Kidney tubule cell (primary cell): ENCODE measurements around the gene RGS19.
A peak's percentile ranks its signal among the peaks of the same experiment; 100 is the strongest.

Experiments
- DNase-seq: peaks from one replicate; pipeline ENCODE4 v3.0.0-alpha.2; 2018; ENCODE audit warnings: low spot score

RGS19 gene

DNA sequence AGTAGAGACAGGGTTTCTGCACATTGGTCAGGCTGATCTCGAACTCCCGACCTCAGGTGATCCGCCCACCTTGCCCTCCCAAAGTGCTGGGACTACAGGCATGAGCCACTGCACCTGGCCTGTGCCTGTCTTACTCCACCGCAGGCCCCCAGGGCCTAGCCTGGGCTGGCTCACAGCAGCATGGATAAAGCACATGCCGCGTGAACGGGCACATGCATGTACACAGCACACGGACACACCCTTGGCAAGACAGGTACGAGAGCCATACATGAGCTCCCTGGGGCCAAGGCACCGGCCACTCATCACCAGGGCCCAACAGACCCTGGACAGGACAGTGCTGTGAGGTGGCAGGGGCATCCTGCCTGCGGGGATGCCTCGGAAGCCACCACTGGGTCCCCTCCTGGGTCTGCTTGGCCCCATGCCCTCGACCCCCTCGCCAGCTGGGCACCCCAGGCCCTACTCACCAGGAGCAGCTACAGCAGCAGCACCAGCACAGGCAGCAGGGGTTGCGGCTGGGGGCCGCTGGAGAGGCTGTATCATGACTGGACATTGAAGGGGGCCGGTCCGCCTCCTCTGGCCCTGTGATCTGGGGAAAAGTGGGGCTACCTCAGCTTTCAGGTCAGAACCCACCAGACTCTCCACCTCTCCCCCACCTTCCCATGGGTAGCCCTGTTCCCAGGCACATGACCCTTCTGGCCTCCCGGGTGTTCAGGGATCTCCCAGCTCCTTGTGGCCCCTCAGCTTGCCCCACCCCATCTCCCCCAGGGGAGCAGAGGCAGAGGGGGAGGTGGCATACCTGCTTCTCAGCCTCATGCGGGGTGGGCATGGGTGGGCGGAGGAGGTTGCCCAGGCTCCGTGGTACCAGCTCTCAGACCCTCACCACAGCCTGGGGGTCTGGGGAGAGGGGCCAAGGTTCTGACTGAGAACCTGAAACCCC lies 3.0 kb downstream of the RGS19 start:
- no peak for DNase-seq

DNA sequence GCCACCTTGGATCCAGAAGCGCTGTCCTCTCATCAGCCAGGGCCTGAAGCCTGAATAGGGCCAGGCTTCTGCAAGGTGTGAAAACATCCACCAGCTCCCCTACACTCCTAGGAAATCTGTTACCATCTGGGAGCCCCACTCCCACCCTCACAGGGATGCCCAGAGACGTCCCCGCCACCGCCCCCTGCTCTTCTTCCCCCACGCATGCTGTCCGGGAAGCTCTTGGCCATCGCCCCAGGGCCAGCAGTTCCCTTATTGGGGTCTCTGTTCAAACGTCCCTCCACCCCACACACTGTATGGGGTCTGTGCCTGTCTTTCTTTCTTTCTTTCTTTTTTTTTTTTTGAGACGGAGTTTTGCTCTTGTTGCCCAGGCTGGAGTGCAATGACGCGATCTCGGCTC lies 3.8 kb downstream of the RGS19 start:
- no peak for DNase-seq

DNA sequence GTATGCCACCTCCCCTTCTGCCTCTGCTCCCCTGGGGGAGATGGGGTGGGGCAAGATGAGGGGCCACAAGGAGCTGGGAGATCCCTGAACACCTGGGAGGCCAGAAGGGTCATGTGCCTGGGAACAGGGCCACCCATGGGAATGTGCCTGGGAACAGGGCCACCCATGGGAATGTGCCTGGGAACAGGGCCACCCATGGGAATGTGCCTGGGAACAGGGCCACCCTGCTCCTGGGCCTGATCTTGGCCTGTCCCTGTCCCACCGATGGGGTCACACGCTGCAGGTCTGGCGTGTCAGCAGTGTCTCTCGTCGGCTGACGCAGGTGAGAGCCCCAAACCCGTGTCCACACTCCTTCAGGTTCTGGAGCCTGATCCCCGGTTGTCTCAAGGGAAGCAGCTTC lies 4.4 kb downstream of the RGS19 start:
- no peak for DNase-seq

DNA sequence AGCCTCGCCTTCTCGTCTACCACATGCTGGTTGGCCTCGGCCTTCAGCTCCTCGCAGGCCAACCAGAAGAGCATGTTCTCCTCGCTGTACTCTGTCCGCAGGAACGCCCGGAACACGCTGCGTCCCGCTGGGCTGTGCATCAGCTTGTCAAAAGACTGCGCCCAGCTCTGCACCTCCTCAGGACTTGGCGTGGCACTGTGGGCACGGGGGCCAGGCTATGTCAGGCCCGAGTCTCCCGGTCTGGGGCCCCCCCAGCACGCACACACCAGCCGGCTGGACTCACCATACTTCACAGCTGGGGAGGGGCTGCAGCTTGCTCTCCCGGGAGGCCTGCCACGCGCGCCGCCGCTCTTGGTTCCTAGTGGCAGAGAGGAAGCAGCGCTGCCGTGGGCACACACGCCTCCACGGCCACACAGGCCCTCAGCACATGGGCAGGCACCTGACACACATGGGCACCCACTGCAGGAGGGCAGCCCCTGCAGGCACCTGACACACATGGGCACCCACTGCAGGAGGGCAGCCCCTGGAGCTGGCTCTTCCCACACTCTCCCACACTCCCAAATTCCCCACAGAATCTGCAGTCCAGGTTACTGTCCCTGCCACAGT lies 5.0 kb downstream of the RGS19 start:
- DNase-seq, result no peak

DNA sequence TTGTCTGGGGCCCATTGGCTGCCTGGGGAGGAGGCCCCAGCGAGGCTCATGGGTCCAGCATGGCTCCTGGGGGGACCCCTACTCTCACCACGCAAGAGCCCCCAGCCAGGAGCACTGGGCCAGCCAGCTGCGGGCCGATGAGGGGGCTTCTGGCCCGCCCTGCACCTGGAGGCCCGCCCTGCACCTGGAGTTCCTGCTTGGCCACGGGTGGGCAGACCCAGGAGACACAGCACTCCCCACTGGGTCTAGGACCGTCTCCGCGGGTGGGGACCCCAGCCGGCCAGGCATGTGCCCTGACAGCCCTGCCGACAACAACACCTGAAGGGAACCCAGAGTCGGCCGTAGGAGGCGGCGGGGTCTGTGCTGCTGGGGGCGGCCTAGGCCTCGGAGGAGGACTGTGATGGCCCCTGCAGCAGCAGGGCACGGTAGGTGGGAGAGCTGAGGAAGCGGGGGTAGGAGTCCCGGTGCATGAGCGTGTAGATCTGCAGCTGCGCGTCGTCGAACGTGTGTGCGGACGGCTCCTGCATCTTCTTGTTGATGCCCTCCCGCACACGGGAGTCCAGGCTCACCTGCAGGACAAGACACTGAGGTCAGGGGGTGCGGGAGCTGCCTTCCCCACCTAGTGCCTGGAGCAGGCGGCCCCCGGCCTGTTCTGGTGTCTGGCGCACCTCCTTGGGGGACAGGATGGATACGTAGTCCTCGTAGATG lies 5.7 kb downstream of the RGS19 start:
- DNase-seq, result no peak

DNA sequence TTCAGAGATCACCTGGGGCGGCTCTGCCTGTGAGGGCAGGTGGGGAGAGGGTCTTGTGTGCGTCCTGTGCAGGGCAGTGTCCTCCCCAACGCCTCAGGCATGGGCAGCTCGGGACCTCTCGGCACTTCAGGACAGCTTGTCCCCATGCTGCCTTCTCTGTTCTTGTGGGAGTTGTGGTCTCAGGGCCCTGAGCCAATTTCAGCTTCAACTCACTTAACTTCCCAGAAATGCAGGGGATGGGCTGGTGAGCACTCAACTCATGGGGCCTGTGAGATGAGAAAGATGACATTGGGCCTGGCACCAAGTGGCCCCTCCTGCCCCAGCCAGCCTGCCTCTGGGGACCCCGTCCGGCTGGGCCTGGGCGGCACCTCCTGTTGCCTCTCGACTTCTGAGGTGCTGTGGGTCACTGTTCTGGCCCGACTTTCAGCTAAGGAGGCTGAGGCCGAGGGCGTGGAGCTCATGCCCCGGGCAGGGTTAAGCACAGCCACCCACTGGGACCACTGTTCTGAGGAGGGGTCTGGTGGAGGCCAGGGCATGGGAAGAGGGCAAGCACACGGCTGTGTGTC lies 6.7 kb downstream of the RGS19 start:
- DNase-seq, result no peak

DNA sequence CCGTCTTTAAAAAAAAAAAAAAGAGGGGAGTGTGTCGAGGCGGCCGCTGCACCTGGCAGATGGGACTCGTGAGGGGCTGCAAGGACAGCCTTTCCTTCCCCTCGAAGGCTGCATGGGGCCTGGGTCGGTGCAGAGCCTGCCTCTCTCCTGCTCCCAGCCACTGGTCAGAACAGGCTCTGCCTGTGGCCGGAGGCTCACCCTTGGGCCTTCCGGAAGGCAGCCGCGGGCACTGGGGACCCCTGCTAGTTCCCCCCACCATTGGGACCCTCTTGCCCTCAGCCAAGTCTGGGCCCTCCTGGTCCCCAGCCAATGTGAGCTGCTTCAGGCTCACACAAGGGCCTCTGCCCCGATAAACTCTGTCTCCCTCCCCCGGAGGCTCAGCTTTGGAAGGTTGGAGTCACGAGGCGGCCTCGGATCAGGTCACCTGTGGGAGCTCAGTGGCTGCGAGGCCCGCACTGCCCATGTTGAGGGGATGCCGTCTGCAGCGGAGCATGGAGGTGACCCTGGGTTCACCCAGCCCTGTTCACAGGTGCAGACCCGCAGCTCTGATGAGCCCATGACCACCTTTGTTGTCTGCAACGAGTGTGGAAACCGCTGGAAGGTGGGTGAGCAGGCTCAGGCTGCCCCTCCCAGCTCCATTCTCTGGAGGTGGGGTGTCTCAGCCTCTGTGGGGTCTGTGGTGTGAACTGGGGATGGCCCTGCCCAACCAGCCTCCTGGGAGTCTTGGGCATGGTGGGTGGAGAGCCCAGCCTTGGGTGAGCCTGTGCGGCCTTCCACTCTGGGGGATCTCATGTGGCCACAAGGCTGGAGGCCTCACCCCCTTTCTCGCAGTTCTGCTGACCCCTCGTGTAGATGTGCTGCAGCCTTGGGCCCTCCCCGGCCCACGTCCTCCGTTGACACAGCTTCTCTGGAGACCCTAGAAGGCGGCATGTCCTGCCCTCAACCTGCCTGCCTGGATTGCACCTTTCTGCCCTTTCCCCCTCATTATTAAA lies 7.7 kb downstream of the RGS19 start:
- DNase-seq, result no peak

DNA sequence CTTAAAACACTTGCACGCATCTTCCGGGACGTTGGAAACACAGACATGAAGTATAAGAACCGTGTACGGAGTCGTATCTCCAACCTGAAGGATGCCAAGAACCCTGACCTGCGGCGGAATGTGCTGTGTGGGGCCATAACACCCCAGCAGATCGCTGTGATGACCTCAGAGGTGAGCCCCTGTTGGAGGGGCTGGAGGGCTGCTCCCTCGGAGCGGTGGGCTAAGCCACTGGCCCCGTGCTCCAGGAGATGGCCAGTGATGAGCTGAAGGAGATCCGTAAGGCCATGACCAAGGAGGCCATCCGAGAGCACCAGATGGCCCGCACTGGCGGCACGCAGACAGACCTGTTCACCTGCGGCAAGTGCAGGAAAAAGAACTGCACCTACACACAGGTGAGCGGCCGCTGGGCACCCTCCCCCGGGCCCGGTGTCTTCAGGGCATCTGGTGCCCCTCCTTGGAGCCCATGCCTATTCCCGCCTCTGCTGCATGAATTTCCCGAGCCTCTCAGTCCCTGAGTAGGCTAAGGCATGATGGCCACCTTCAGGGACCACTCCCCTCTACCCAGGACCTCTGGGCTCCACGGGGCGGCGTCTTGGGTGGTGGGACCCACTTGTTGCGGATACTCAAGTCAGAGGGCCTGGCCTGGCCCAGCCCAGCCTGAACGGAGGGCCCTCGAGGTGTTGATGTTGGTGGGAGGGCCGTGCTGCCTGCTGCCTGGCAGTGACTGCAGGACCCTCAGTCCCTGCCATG lies 8.9 kb downstream of the RGS19 start:
- DNase-seq, result no peak

DNA sequence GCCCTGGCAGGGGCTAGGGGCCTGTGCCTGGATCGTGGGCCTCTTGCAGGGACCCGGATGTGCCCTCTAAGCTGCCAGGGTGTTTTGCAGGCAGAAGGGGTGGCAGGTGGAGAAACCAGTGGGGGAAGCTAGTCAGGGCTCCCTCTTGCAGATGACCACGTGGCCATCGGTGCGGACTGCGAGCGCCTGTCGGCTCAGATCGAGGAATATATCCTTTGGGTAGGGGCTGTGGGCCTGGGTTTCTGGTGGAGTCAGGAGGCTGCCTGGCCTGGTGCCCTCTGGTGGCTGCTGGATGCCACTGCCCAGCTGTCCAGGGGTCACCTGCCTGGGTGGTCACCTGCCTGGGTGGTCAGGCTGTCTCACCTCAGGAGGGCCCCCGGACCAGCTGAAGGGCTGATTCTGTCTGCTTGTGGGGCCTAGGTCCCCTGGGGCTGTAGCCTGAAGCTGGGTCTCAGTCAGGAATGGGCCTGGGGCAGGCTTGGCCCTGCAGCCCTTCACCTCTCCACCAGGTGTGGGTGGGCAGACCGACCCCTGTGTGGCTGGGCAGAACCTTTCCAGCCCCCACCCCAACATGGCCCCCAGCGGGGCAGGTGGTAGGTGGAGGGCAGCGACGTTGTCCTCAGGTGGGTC lies 9.6 kb downstream of the RGS19 start:
- DNase-seq, result peak; percentile 41

DNA sequence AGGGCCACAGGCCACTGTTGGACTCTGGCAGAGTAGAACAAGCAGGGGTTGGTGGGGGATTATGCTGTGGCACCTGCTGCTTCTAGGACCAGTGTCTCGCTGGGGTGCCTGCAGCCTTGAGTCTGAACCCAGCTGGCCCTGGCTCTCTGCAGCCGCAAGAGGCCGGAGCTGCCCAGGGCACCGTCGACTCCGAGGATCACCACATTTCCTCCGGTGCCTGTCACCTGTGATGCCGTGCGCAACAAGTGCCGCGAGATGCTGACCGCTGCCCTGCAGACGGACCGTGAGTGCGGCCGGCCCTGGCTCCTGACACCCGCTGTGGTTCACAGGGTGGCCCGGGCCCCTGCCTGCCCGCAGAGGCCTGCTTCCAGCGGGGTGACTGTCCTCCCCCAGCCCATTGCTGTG lies 10.1 kb downstream of the RGS19 start:
- no peak for DNase-seq

DNA sequence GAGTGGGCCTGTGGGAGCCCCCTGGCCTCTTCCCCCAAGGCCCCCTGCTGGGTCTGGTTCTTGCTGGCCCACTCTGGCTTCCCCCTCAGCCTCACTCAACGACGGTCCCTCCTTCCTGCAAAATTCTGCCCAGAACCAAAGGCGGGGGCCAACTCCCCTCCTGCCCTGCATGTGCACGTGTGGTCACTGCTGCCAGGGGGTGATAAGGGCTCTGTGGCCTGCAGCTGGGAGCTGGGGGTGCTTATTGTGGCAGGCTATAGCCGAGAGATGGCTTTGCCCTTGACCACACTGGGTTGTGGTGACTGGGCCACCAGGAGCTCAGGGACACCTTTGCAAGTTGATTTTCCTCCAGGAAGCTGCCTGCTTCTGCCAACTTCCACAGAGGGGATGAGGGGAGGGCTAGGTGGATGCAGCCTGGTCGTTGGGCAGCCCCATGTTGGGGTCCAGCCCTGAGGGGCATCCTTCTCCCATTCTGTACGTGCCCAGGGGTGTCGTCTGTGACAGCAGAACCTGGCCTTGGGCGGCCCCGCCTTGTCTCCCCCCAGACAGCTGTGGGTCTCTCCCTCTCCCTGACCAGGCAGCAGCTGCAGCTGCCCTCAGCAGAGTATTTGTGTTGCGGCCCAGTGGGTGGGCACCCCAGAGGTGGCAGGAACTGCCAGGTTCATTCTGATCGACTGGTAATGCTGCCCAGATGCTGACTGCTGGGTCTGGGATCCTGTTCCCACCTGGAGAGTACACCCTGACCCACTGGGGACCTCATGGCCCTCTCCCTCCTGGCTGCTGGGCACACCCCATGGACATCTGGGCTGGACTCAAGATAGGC lies 10.7 kb downstream of the RGS19 start:
- no peak for DNase-seq

DNA sequence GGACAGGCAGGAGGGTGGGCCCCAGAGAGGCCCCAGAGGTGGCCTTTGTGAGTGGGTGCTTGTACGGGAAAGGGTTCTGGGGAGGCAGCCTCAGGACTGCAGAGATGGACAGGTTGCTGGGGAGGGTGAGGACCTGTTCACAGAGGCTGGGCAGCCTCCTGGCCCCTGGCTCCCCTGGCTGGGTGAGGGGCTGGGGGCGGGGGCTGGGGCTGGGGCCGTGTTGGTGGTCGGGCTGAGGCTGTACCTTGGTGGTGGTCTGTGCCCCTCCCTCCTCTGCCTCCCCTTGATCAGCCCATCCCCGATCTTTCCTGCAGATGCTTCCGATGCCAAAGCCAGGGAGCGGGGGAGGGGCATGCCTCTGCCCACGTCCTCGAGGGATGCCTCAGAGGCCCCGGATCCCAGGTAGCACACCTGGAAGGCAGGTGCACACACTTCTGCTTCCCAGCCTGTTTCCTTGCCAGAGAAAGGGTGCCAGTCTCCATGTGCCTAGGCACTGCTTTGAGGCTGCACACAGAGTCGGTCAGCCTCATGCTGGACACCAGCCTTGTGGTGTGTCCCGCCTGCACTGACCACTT lies 11.5 kb downstream of the RGS19 start:
- no peak for DNase-seq

DNA sequence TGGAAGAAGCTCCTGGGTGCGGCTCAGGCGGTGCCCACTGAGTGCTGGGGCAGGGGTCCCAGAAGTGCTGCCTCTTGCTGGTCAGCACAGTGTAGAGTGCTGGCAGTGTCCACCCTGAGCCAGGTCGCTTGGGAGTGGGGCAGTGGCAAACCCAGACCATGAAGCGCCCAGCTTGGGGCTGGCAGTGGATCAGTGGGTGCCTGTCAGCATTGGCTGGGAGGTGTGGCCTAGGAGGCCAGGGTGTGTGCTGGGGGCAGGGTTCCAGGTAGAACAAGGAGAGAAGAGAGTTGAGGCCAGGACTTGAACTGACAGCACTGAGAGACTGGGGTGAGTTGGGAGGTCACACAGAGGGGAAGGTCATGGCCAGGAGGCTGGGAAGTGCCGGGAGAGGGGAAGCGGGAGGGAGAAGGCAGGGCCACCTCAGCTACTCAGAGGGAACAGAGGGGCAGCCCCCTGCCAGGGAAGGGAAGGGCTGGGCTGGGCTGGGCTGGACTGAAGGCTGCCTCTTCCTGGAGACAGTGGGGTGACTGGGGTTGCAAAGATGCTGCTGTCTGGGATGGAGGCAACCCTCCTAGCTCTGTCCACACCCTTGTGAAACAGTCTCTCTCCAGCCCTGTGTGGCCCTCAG lies 12.2 kb downstream of the RGS19 start:
- DNase-seq, result no peak

DNA sequence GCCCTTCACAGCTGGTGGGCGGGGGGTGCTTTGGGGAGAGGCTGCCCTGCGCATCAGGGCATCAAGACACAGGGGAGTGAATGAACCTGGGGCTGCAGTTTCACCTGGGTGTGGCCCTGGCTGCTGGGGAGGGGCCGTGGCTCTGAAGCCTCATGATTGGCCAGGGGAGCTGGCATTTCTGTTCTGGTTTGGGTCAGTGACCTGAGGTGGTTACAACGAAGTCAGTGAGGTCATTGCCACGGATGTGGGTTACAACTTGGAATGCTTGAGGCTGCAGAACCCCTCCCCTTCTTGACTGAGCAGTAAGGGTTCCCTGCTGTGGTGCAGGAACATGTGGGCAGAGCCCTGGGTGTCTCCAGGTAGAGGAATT lies 13.4 kb downstream of the RGS19 start:
- DNase-seq, result peak; percentile 95

DNA sequence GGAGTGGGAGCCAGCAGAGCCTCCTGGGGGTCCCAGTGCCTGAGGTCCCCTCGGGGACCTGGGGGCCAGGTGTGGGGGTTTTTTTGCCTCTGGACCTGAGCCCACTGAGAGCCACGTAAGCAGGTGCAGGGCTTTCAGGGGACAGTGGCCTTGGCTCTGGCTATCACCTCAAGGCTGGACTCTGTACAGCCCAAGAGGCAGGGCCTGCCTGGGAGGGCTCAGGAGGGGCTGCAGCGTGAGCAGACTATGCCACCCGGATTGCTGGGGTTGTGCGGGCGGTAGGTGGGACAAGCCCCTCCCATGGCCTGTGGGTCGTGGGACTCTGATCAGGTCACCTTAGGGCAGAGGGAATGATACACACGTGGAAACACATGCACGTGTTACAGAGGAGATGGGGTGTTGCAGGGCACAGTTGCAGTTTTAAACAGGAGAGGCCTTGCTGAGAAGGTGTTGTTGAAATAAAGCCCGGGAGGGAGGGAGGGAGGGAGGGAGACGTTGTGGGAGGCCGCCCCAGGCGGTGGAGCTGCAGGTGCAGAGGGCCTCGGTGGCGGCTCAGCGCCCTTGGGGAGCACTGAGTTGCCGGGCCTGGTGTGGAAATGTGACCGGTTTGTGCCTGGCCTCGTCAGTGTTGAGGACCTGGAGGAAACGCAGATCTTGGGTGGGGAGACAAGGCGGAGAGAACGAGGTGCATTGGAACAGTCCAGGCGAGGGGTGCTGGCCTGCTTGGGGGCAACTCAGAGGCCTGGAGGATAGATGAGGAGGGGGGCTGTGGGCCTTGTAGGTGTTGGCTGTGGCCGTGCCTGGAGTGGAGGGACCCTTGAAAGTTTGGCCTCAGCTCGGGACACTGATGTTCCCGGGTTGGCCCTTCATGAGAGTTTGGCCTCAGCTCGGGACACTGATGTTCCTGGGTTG lies 14.0 kb downstream of the RGS19 start:
- DNase-seq, result no peak

DNA sequence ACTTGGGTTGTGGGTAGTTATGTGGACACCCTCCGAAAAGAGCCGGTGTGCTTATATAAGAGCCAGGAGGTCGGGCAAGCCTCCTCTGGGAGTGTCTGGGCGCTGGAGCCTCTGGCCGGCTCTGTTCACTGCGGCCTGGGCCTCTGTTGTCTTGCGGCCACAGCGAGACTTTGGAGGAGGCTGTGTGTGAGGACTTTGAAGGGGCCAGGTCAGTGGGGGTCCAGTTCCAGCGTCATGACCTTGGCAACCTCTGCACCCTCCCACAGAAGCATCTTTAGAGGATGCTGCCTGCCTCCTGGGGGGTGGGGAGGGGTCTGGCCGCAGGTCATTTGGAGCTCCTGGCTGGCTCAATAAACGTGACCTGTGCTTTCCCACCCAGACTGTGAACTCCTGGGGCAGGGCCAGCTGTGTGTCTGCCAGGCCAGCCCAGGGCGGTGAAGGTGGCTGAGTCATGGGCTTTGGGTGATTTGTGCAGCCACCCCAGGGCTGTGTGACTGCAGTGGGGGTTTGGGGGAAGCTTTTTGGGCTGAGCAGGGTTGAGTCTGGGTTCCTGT lies 15.1 kb downstream of the RGS19 start:
- peak; percentile 72 for DNase-seq
